Hepatocyte (in vitro differentiated cells): ENCODE results near the gene ZHX3. TPM values are rescaled to one million over a fixed set of nuclear protein-coding genes. Genes with fewer than 3 reads are reported as not detected.
A peak's percentile ranks its signal among the peaks of the same experiment; 100 is the strongest.

Source experiments
- DNase-seq: peaks from one replicate; pipeline ENCODE4 v3.0.0-alpha.2; 2016; ENCODE audit warnings: low spot score
- H2AFZ ChIP-seq: fragments of 200-600 bp; sonication (generic); 2 replicates; pipeline ENCODE4 v1.6.0; 2016; ENCODE audit warnings: antibody characterized with exemption, mild to moderate bottlenecking
- H3K27ac ChIP-seq: fragments of 200-600 bp; sonication (generic); 2 replicates; pipeline ENCODE4 v1.5.1; 2016; ENCODE audit warnings: mild to moderate bottlenecking
- H3K27me3 ChIP-seq: fragments of 200-600 bp; sonication (generic); 2 replicates; pipeline ENCODE4 v1.6.1; 2016
- H3K36me3 ChIP-seq: fragments of 200-600 bp; sonication (generic); replicated peaks from 2 replicates; pipeline ENCODE4 v1.5.1; 2016; ENCODE audit warnings: low read depth; ENCODE audit not compliant: insufficient read depth
- H3K4me1 ChIP-seq: fragments of 200-600 bp; sonication (generic); 2 replicates; pipeline ENCODE4 v1.5.1; 2016; ENCODE audit warnings: mild to moderate bottlenecking, moderate library complexity; ENCODE audit not compliant: insufficient read depth
- H3K4me2 ChIP-seq: fragments of 200-600 bp; sonication (generic); 2 replicates; pipeline ENCODE4 v1.6.0; 2016
- H3K4me3 ChIP-seq: fragments of 200-600 bp; sonication (generic); 2 replicates; pipeline ENCODE4 v1.5.1; 2016; ENCODE audit warnings: mild to moderate bottlenecking
- H3K79me2 ChIP-seq: fragments of 200-600 bp; sonication (generic); 2 replicates; pipeline ENCODE4 v1.6.0; 2017; ENCODE audit warnings: mild to moderate bottlenecking
- H3K9me2 ChIP-seq: fragments of 200-600 bp; sonication (generic); replicated peaks from 2 replicates; pipeline ENCODE4 v1.6.0; 2017; ENCODE audit warnings: mild to moderate bottlenecking; ENCODE audit not compliant: insufficient read depth
- H3K9me3 ChIP-seq: fragments of 200-600 bp; sonication (generic); 2 replicates; pipeline ENCODE4 v1.5.1; 2016; ENCODE audit warnings: low read depth, mild to moderate bottlenecking
- H4K20me1 ChIP-seq: fragments of 200-600 bp; sonication (generic); 2 replicates; pipeline ENCODE4 v1.6.0; 2016; ENCODE audit warnings: mild to moderate bottlenecking; ENCODE audit not compliant: insufficient read depth, poor library complexity, severe bottlenecking
- EZH2 ChIP-seq: fragments of 200-600 bp; sonication (generic); IDR thresholded peaks from 2 replicates; pipeline ENCODE4 v1.6.1; 2016; ENCODE audit warnings: antibody characterized with exemption, mild to moderate bottlenecking, borderline replicate concordance
- EZH2phosphoT487 ChIP-seq: fragments of 200-600 bp; sonication (generic); IDR thresholded peaks from one replicate; pipeline ENCODE4 v1.6.1; 2018; ENCODE audit warnings: antibody characterized with exemption, mild to moderate bottlenecking, low read depth, moderate library complexity; ENCODE audit not compliant: unreplicated experiment, severe bottlenecking
- WGBS: methylation state at CpG from one replicate; pipeline ENCODE4 v1.1.6; 2016; ENCODE audit warnings: low lambda C conversion rate; ENCODE audit errors: missing lambda C conversion rate; 5-methylcytosine and 5-hydroxymethylcytosine counted together
- polyA plus RNA-seq: library from polyadenylated mRNA; unstranded; fragments of >200 nt; fragmentation: Nextera tagmentation; extraction: Ambion mirVana; gene quantifications from 2 replicates; pipeline ENCODE4 v1.2.1, GENCODE V29; 2016
- total RNA-seq: library from RNA; depleted of rRNA; stranded (reverse); fragments of >200 nt; gene quantifications from 2 replicates; pipeline ENCODE4 v1.2.3, GENCODE V29; 2014
- TF ChIP-seq, protein P1 (sequence below): fragments of 200-600 bp; sonication (generic); IDR thresholded peaks from 2 replicates; pipeline ENCODE4 v1.5.1; 2016; ENCODE audit warnings: antibody characterized with exemption, mild to moderate bottlenecking; ENCODE audit not compliant: poor library complexity

The ZHX3 gene
- total and polyA plus RNA-seq, 2 experiments from 2014 or later, result 15.0 to 19.7 TPM

DNA sequence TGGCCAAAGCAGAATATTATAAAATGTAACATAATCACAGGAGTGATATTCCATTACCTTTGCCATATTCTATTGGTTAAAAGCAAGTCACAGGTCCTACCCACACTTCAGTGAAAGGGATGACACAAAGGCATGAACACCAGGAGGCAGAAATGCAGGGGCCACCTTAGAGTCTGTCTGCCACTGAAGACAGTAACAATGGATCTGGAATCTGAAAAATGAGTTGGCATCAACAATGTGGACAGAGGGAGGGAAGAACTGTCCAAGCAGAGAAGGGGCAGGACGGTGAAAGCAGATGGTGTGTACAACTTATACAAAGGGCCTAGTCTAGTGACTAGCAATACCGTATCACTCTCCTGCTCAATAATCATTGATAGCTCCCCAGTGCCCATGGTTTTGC is 16.5 kb upstream of the ZHX3 start:
- no peak for DNase-seq
- H3K9me2 ChIP-seq, result no peaks in the 10 kb centered on the region
- H3K4me3 ChIP-seq, result no peak overlapping the region
- no peaks in the 10 kb centered on the region for H4K20me1 ChIP-seq
- WGBS, result 93% methylated on average over 2 of the region's 2 CpGs
- no peaks in the 10 kb centered on the region for H3K27me3 ChIP-seq
- H3K27ac ChIP-seq, result no peak overlapping the region
- no peak overlapping the region for H3K4me2 ChIP-seq
- peaks cover 2% of the 10 kb centered on the region for H3K4me1 ChIP-seq
- no peaks in the 10 kb centered on the region for H3K36me3 ChIP-seq
- TF ChIP-seq EZH2 (no peak), EZH2phosphoT487 (no peak)
- TF ChIP-seq, protein P1, sequence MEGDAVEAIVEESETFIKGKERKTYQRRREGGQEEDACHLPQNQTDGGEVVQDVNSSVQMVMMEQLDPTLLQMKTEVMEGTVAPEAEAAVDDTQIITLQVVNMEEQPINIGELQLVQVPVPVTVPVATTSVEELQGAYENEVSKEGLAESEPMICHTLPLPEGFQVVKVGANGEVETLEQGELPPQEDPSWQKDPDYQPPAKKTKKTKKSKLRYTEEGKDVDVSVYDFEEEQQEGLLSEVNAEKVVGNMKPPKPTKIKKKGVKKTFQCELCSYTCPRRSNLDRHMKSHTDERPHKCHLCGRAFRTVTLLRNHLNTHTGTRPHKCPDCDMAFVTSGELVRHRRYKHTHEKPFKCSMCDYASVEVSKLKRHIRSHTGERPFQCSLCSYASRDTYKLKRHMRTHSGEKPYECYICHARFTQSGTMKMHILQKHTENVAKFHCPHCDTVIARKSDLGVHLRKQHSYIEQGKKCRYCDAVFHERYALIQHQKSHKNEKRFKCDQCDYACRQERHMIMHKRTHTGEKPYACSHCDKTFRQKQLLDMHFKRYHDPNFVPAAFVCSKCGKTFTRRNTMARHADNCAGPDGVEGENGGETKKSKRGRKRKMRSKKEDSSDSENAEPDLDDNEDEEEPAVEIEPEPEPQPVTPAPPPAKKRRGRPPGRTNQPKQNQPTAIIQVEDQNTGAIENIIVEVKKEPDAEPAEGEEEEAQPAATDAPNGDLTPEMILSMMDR, result no peak
- H3K9me3 ChIP-seq, result no peaks in the 10 kb centered on the region
- no peak overlapping the region for H2AFZ ChIP-seq
- no peaks in the 10 kb centered on the region for H3K79me2 ChIP-seq

GRCh38 chr20:41331731-41332130 is 14.2 kb upstream of the ZHX3 start:
- peaks cover 7% of the 10 kb centered on the region for H3K4me1 ChIP-seq
- no peaks in the 10 kb centered on the region for H3K27me3 ChIP-seq
- TF ChIP-seq EZH2 (no peak), EZH2phosphoT487 (no peak)
- TF ChIP-seq, protein P1, result no peak
- no peak overlapping the region for H2AFZ ChIP-seq
- no peaks in the 10 kb centered on the region for H3K79me2 ChIP-seq
- no peak overlapping the region for H3K4me2 ChIP-seq
- no peaks in the 10 kb centered on the region for H4K20me1 ChIP-seq
- H3K9me3 ChIP-seq, result no peaks in the 10 kb centered on the region
- WGBS, result 92% methylated on average over 4 of the region's 4 CpGs
- H3K9me2 ChIP-seq, result no peaks in the 10 kb centered on the region
- no peak overlapping the region for H3K4me3 ChIP-seq
- no peaks in the 10 kb centered on the region for H3K36me3 ChIP-seq
- H3K27ac ChIP-seq, result no peak overlapping the region
- DNase-seq, result no peak

- TF ChIP-seq EZH2phosphoT487, result no peak
- no peak for TF ChIP-seq EZH2
- TF ChIP-seq, protein P1, result no peak
- WGBS, result 91% methylated on average over 1 of the region's 1 CpG
- no peaks in the 10 kb centered on the region for H3K79me2 ChIP-seq
- H3K4me2 ChIP-seq, result no peak overlapping the region
- no peak overlapping the region for H2AFZ ChIP-seq
- peaks cover 7% of the 10 kb centered on the region for H3K4me1 ChIP-seq
- H3K27ac ChIP-seq, result no peak overlapping the region
- no peaks in the 10 kb centered on the region for H3K36me3 ChIP-seq
- H3K27me3 ChIP-seq, result no peaks in the 10 kb centered on the region
- no peak for DNase-seq
- no peaks in the 10 kb centered on the region for H4K20me1 ChIP-seq
- H3K4me3 ChIP-seq, result no peak overlapping the region
- no peaks in the 10 kb centered on the region for H3K9me3 ChIP-seq
- H3K9me2 ChIP-seq, result no peaks in the 10 kb centered on the region
Measured at GRCh38 chr20:41330941-41331340, 13.4 kb upstream of the ZHX3 start.

- no peak overlapping the region for H3K4me2 ChIP-seq
- H3K4me3 ChIP-seq, result no peak overlapping the region
- TF ChIP-seq, protein P1, result no peak
- TF ChIP-seq EZH2phosphoT487, result no peak
- H3K9me3 ChIP-seq, result no peaks in the 10 kb centered on the region
- no peaks in the 10 kb centered on the region for H3K36me3 ChIP-seq
- no peak for DNase-seq
- no peaks in the 10 kb centered on the region for H3K9me2 ChIP-seq
- no peaks in the 10 kb centered on the region for H3K27me3 ChIP-seq
- WGBS, result 65% methylated on average over 5 of the region's 5 CpGs
- H4K20me1 ChIP-seq, result no peaks in the 10 kb centered on the region
- H3K79me2 ChIP-seq, result no peaks in the 10 kb centered on the region
- H3K4me1 ChIP-seq, result peaks cover 7% of the 10 kb centered on the region
- no peak overlapping the region for H2AFZ ChIP-seq
- H3K27ac ChIP-seq, result peak overlapping the region; percentile 80
Measured at GRCh38 chr20:41330343-41330720, 12.8 kb upstream of the ZHX3 start.
